Hematopoietic multipotent progenitor cell treated with erythropoietin and hydrocortisone succinate and interleukin-3 and kit ligand, for 15 days (in vitro differentiated cells): ENCODE measurements around the gene BOLL.
"Not testable (repeated sequence)": the region's sequence is repeated elsewhere in the genome, so short reads cannot be mapped to it uniquely, and the experiment has no call there.

Experiments
- DNase-seq: peaks from one replicate; pipeline ENCODE4 v3.0.0-alpha.2; 2015; ENCODE audit warnings: low spot score

Gene BOLL

GRCh38 chr2:197798187-197798586, 13.1 kb upstream of the BOLL start:
- DNase-seq: no peak

GRCh38 chr2:197795277-197795676, 10.2 kb upstream of the BOLL start:
- no peak for DNase-seq

GRCh38 chr2:197793456-197793855, 8.3 kb upstream of the BOLL start:
- DNase-seq: no peak

GRCh38 chr2:197786010-197786877, 1.1 kb upstream of the BOLL start:
- peak; percentile 19 for DNase-seq

GRCh38 chr2:197782126-197782525, 3.0 kb downstream of the BOLL start:
- DNase-seq: no peak

GRCh38 chr2:197779261-197779660, 5.9 kb downstream of the BOLL start:
- no peak for DNase-seq

- DNase-seq: peak; percentile 56
Observed at GRCh38 chr2:197777823-197778407, 7.2 kb downstream of the BOLL start.

GRCh38 chr2:197760293-197760657, 24.8 kb downstream of the BOLL start:
- no peak for DNase-seq

GRCh38 chr2:197759625-197760292, 25.4 kb downstream of the BOLL start:
- DNase-seq: no peak

- DNase-seq: no peak
Observed at GRCh38 chr2:197759013-197759412, 26.1 kb downstream of the BOLL start.

- no peak for DNase-seq
Observed at GRCh38 chr2:197740200-197740599, 44.9 kb downstream of the BOLL start.

- DNase-seq: not testable (repeated sequence)
Observed at GRCh38 chr2:197728555-197729544, 56.3 kb downstream of the BOLL start.

GRCh38 chr2:197727011-197727410, 58.1 kb downstream of the BOLL start:
- no peak for DNase-seq

GRCh38 chr2:197717863-197718262, 67.3 kb downstream of the BOLL start:
- no peak for DNase-seq

- no peak for DNase-seq
Observed at GRCh38 chr2:197713271-197713670, 71.8 kb downstream of the BOLL start.

- DNase-seq: no peak
Observed at GRCh38 chr2:197711578-197711977, 73.5 kb downstream of the BOLL start.

GRCh38 chr2:197710424-197711042, 74.6 kb downstream of the BOLL start:
- DNase-seq: no peak

- not testable (repeated sequence) for DNase-seq
Observed at GRCh38 chr2:197709140-197709539, 76.0 kb downstream of the BOLL start.

GRCh38 chr2:197708331-197708730, 76.8 kb downstream of the BOLL start:
- DNase-seq: no peak

- DNase-seq: peak; percentile 64
Observed at GRCh38 chr2:197707316-197708213, 77.6 kb downstream of the BOLL start.
